Neuron (in vitro differentiated cells): ENCODE measurements around the gene SUSD3.
A peak's percentile ranks its signal among the peaks of the same experiment; 100 is the strongest.

Experiments
- H2AFZ ChIP-seq: one replicate; pipeline ENCODE4 v1.6.1; 2013; ENCODE audit warnings: low read depth, mild to moderate bottlenecking, inconsistent platforms, low read length, moderate library complexity
- H3K27me3 ChIP-seq: one replicate; pipeline ENCODE4 v1.6.1; 2013; ENCODE audit warnings: low read length; ENCODE audit not compliant: insufficient read depth
- H3K36me3 ChIP-seq: one replicate; pipeline ENCODE4 v1.6.1; 2013; ENCODE audit warnings: low read length; ENCODE audit not compliant: insufficient read depth
- H3K4me1 ChIP-seq: one replicate; pipeline ENCODE4 v1.6.1; 2013; ENCODE audit warnings: low read length; ENCODE audit not compliant: insufficient read depth
- H3K4me3 ChIP-seq: 2 replicates; pipeline ENCODE4 v1.5.1; 2013; ENCODE audit warnings: mild to moderate bottlenecking, low read length, moderate library complexity
- H3K9me3 ChIP-seq: one replicate; pipeline ENCODE4 v1.6.1; 2013; ENCODE audit warnings: low read length

The SUSD3 gene

GRCh38 chr9:93129691-93130500 lies 71.4 kb downstream of the SUSD3 start:
- Histone ChIP-seq H3K9me3 (no peaks in the 10 kb centered on the region), H2AFZ (no peak overlapping the region), H3K4me1 (peaks cover 25% of the 10 kb centered on the region), H3K36me3 (no peaks in the 10 kb centered on the region), H3K27me3 (no peaks in the 10 kb centered on the region), H3K4me3 (no peak overlapping the region)

- Histone ChIP-seq H3K4me1 (peaks cover 25% of the 10 kb centered on the region), H3K36me3 (no peaks in the 10 kb centered on the region), H3K4me3 (no peak overlapping the region), H3K27me3 (no peaks in the 10 kb centered on the region), H3K9me3 (no peaks in the 10 kb centered on the region), H2AFZ (no peak overlapping the region)
Observed at GRCh38 chr9:93130861-93131481, 72.5 kb downstream of the SUSD3 start.

GRCh38 chr9:93131599-93132286 lies 73.2 kb downstream of the SUSD3 start:
- H3K36me3 ChIP-seq: no peaks in the 10 kb centered on the region
- H3K4me3 ChIP-seq: no peak overlapping the region
- no peaks in the 10 kb centered on the region for H3K27me3 ChIP-seq
- peaks cover 21% of the 10 kb centered on the region for H3K4me1 ChIP-seq
- H2AFZ ChIP-seq: no peak overlapping the region
- no peaks in the 10 kb centered on the region for H3K9me3 ChIP-seq

GRCh38 chr9:93132287-93132927 lies 73.9 kb downstream of the SUSD3 start:
- Histone ChIP-seq H3K9me3 (no peaks in the 10 kb centered on the region), H3K27me3 (peaks cover under 1% of the 10 kb centered on the region), H3K36me3 (no peaks in the 10 kb centered on the region), H2AFZ (no peak overlapping the region), H3K4me3 (peak overlapping the region; percentile 79), H3K4me1 (peaks cover 16% of the 10 kb centered on the region)

GRCh38 chr9:93132946-93133680 lies 74.6 kb downstream of the SUSD3 start:
- no peaks in the 10 kb centered on the region for H3K36me3 ChIP-seq
- peak overlapping the region; percentile 96 for H2AFZ ChIP-seq
- peaks cover 16% of the 10 kb centered on the region for H3K4me1 ChIP-seq
- H3K27me3 ChIP-seq: peaks cover 4% of the 10 kb centered on the region
- H3K4me3 ChIP-seq: peak overlapping the region; percentile 79
- no peaks in the 10 kb centered on the region for H3K9me3 ChIP-seq

GRCh38 chr9:93133681-93134014 lies 75.1 kb downstream of the SUSD3 start:
- peaks cover 16% of the 10 kb centered on the region for H3K4me1 ChIP-seq
- peaks cover 4% of the 10 kb centered on the region for H3K27me3 ChIP-seq
- H3K9me3 ChIP-seq: peaks cover 2% of the 10 kb centered on the region
- H2AFZ ChIP-seq: peak overlapping the region; percentile 96
- no peaks in the 10 kb centered on the region for H3K36me3 ChIP-seq
- H3K4me3 ChIP-seq: peak overlapping the region; percentile 79

GRCh38 chr9:93134015-93134739 lies 75.7 kb downstream of the SUSD3 start, which contains the start of gene NINJ1:
NINJ1 (minus strand) TSS chr9:93134251; CDS start chr9:93134217, 34 bp downstream.
- Histone ChIP-seq H3K36me3 (no peaks in the 10 kb centered on the region), H3K4me1 (peaks cover 16% of the 10 kb centered on the region), H3K9me3 (peaks cover 2% of the 10 kb centered on the region), H3K27me3 (peaks cover 4% of the 10 kb centered on the region), H2AFZ (peak within 1 kb of the TSS; percentile 96), H3K4me3 (peak within 1 kb of the TSS; percentile 79)
